Retinal pigment epithelial cell (primary cell): ENCODE measurements around the gene FAM210B.
"Not testable (repeated sequence)": the region's sequence is repeated elsewhere in the genome, so short reads cannot be mapped to it uniquely, and the experiment has no call there.

Experiments used
- DNase-seq: peaks from one replicate; pipeline ENCODE4 v3.0.0-alpha.2; 2010; ENCODE audit warnings: low read depth
- H3K4me3 ChIP-seq: 2 replicates; pipeline ENCODE4 v1.5.1; 2011; ENCODE audit warnings: mild to moderate bottlenecking, low read length, control low read depth, moderate library complexity
- TF ChIP-seq, protein P1 (sequence below): conservative IDR thresholded peaks from 2 replicates; pipeline ENCODE4 v1.5.1; 2011; ENCODE audit warnings: low read depth, low read length, control low read depth, inconsistent platforms

Gene FAM210B

DNA sequence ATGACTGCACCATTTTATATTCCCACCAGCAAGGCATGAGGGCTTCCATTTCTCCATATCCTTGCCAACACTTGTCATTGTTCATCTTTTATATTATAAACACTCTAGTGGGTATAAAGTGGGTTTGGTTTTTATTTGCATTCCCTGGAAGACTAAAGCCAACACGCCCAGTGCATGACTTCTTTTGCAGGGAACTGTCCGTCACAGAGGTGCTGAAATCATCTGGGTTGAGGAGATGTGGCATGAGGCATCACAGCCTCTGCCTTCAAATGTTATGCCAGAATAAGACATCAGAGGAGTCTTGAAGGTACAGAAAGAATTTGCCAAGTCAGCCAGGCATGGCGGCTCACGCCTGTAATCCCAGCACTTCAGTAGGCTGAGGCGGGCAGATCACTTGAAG, 29.9 kb upstream of the FAM210B start:
- TF ChIP-seq, protein P1, sequence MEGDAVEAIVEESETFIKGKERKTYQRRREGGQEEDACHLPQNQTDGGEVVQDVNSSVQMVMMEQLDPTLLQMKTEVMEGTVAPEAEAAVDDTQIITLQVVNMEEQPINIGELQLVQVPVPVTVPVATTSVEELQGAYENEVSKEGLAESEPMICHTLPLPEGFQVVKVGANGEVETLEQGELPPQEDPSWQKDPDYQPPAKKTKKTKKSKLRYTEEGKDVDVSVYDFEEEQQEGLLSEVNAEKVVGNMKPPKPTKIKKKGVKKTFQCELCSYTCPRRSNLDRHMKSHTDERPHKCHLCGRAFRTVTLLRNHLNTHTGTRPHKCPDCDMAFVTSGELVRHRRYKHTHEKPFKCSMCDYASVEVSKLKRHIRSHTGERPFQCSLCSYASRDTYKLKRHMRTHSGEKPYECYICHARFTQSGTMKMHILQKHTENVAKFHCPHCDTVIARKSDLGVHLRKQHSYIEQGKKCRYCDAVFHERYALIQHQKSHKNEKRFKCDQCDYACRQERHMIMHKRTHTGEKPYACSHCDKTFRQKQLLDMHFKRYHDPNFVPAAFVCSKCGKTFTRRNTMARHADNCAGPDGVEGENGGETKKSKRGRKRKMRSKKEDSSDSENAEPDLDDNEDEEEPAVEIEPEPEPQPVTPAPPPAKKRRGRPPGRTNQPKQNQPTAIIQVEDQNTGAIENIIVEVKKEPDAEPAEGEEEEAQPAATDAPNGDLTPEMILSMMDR, result no peak
- DNase-seq, result no peak
- H3K4me3 ChIP-seq, result no peak overlapping the region

DNA sequence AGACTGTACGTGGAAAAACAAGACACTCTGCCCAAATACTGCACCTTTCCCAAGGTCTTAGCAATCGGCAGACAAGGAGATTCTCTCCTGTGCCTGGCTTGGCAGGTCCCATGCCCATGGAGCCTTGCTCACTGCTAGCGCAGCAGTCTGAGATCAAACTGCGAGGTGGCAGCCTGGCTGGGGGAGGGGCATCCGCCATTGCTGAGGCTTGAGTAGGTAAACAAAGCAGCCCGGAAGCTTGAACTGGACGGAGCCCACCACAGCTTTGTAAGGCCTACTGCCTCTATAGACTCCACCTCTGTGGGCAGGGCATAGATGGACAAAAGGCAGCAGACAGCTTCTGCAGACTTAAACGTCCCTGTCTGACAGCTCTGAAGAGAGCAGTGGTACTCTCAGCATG, 22.1 kb upstream of the FAM210B start:
- not testable (repeated sequence) for DNase-seq, H3K4me3 ChIP-seq

DNA sequence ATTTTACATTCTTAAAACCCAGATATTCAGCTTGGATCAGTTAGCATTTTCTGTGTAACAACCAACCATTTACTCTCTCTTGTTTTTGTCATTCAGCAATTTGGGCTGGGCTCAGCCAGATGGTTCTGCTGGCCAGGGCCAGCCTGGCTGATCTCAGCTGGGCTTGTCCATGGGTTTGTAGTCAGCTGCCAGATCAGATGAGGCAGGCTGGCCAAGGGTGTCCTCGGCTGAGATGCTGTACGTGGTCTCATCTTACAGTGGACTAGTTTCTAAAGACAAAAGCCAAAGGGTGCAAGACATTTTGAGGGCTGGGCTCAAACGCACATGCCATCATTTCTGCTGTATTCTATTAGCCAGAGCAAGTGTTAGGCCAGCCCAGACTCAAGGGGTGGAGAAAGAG, 16.0 kb upstream of the FAM210B start:
- no peak for DNase-seq
- H3K4me3 ChIP-seq, result no peak overlapping the region
- TF ChIP-seq, protein P1, result no peak

DNA sequence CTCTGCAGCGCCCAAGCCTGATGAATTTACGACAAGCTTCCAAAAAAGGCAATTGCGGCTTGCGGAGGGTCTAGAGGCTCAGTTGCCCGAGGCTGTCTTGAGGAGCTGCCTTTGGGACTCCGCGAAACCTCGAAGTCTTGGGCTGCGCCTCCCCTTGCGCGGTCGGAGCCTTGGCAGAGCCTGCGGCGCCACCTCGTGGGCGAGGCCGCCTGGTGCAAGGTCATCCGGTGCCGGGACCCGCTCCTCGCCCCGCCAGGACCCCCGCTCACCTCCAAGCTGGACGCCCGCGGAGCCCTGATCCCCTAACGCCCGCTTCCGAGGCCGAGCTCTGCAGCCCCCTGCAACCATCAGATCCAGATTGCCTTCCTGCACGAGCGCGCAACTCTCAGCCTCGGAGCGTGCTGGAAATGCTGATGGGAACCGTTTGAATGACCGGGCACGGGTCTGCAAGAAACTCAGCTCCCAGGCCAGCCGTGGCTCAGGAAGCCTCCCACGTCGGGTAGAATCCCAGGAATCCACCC, 14.9 kb upstream of the FAM210B start:
- no peak for DNase-seq
- no peak overlapping the region for H3K4me3 ChIP-seq
- TF ChIP-seq, protein P1, result peak; percentile 75

DNA sequence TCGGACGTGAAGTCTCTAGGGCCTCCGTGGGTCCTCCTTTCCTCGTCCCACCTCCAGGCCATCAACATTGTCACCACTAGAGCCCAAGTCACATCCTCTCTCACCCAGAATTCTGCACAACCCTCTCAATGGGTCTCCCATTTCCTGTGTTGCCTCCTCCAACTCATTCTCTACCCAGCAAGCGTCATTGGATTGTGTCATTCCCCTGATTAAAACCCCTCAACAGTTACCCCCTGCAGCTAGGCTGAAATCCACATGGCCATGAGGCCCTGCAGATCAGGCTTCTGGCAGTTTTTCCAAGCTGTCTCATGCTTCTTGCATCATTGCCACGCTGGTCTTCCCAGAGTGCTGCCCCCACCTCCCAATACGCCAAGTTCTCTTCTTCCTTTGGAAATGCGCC, 12.9 kb upstream of the FAM210B start:
- DNase-seq, result no peak
- TF ChIP-seq, protein P1, result no peak
- no peak overlapping the region for H3K4me3 ChIP-seq

DNA sequence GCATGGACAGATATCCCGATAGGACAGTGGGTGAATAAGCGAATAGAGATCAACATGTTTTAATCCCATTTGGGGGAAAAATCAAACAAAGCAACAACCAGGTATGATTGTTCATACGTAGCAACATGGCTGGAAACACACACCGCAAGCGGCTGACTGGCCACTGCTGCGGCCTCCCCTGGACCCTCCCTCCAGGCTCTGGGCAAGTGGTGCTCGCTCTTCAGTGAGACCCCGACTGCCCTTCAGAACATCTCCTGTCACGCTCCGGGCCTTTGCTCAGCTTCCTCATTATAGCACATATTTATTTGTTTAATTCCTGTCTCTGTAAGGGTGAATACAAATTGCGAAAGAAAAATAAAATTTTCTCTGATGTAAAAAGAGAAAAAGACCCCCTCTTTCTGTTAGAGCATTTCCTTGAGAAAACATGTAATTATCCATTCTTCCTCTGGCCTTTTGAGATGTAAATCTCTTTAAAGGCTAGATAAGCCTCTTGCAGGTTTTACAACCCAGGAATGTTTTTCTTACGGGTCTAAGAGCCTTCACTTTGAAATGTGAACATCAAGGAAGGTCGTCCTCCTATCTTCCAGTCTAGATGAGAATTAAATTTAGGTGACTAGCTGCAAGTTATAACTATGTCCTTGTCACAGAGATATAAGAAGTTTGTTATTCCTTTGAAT, 11.0 kb upstream of the FAM210B start:
- no peak overlapping the region for H3K4me3 ChIP-seq
- TF ChIP-seq, protein P1, result no peak
- DNase-seq, result no peak

DNA sequence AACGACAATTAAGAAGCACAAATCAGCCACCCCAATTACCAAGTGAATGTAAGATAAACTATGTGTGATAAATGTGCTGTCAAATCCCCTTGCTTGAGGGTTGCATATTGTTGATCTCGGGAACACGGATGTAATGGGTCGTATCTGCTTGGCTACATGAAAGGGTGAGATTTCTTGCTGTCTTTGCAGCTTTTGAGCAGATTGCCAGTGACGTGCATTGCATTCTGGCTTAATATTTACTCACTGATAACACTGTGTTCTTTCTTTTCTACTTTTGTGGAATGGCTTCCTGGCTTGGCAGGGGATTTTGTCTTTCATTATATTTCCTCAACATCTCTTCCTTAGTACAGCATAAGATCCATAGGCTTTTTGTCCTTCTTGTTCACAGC, 10.5 kb upstream of the FAM210B start:
- TF ChIP-seq, protein P1, result no peak
- no peak for DNase-seq
- no peak overlapping the region for H3K4me3 ChIP-seq
